ENCODE data around the gene ATF6. TPM values are rescaled to one million over a fixed set of nuclear protein-coding genes. Genes with fewer than 3 reads are reported as not detected.

The ATF6 gene
- total and polyA plus RNA-seq, 2 of the 8 experiments (the other 6 are each of a cell fraction or from before 2014, with no cell fraction given): 4.6 to 10.0 TPM

- TF ChIP-seq ATF2 (IDR thresholded peaks at IDR 0.05; ENCODE audit: low read length) (no peak), KDM4A (IDR thresholded peaks at IDR 0.05; ENCODE audit: low read depth, low read length, severe bottlenecking) (peak; percentile 76), ATF3 (IDR thresholded peaks at IDR 0.05; ENCODE audit: insufficient read depth, low read depth, low read length) (no peak), SUZ12 (IDR thresholded peaks at IDR 0.05; ENCODE audit: low read length) (peak; percentile 79; the same call in 1 of the 2 replicates), TEAD4 (IDR thresholded peaks at IDR 0.05; ENCODE audit: low read depth, low read length) (peak; percentile 77), CBX8 (IDR thresholded peaks at IDR 0.05; ENCODE audit: borderline replicate concordance, low read depth, low read length) (no peak), RXRA (IDR thresholded peaks at IDR 0.05; ENCODE audit: insufficient read depth, low read depth, low read length) (no peak), TBP (IDR thresholded peaks at IDR 0.05; ENCODE audit: low read depth, low read length) (0 out of 2 replicates have a peak, but pooled peaks have one; percentile 11), E2F6 (IDR thresholded peaks at IDR 0.05) (peak; percentile 61), CTCF (IDR thresholded peaks at IDR 0.05; ENCODE audit: control extremely low read depth in 1 of 3, insufficient read depth in 1 of 3, low read depth in 1 of 3, low read length in 3 of 3) (peak in 2 of 3 experiments; percentile 5 to 21; a peak in 2 of 4 replicates), NRF1 (IDR thresholded peaks at IDR 0.05; ENCODE audit: low read depth, low read length) (no peak), MAX (IDR thresholded peaks at IDR 0.05) (peak; percentile 74)
Observed at GRCh38 chr1:161725908-161726472, 40.1 kb upstream of the ATF6 start (continued).

Data from H1 (cell line).